Measurements from ENCODE around the gene LRCH3.

DNA sequence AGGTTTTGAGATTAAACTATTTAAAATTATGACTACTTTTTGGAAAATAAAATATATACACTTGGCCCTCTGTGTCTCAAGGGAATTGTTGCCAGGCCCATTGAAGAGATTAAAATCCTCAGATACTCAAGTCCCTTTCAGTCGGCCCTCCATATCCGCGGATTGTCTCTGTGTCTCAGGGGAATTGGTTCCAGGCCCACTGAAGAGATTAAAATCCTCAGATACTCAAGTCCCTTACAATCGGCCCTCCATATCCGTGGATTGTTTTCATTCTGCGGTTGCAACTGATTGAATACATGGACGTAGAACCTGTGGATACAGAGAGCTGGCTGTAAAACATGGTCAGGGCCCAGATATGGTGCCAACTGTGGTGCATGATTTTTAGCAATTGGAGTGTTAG, 15.7 kb upstream of the LRCH3 start:
- TF ChIP-seq, protein P1, sequence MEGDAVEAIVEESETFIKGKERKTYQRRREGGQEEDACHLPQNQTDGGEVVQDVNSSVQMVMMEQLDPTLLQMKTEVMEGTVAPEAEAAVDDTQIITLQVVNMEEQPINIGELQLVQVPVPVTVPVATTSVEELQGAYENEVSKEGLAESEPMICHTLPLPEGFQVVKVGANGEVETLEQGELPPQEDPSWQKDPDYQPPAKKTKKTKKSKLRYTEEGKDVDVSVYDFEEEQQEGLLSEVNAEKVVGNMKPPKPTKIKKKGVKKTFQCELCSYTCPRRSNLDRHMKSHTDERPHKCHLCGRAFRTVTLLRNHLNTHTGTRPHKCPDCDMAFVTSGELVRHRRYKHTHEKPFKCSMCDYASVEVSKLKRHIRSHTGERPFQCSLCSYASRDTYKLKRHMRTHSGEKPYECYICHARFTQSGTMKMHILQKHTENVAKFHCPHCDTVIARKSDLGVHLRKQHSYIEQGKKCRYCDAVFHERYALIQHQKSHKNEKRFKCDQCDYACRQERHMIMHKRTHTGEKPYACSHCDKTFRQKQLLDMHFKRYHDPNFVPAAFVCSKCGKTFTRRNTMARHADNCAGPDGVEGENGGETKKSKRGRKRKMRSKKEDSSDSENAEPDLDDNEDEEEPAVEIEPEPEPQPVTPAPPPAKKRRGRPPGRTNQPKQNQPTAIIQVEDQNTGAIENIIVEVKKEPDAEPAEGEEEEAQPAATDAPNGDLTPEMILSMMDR (IDR thresholded peaks at IDR 0.05): no peak
- no peak for TF ChIP-seq POLR2A (IDR thresholded peaks at IDR 0.05)

Data from testis (tissue), 2 donors.